ENCODE measurements around the gene OXT.
"Not testable (repeated sequence)": the region's sequence is repeated elsewhere in the genome, so short reads cannot be mapped to it uniquely, and the experiment has no call there.

Gene OXT

DNA sequence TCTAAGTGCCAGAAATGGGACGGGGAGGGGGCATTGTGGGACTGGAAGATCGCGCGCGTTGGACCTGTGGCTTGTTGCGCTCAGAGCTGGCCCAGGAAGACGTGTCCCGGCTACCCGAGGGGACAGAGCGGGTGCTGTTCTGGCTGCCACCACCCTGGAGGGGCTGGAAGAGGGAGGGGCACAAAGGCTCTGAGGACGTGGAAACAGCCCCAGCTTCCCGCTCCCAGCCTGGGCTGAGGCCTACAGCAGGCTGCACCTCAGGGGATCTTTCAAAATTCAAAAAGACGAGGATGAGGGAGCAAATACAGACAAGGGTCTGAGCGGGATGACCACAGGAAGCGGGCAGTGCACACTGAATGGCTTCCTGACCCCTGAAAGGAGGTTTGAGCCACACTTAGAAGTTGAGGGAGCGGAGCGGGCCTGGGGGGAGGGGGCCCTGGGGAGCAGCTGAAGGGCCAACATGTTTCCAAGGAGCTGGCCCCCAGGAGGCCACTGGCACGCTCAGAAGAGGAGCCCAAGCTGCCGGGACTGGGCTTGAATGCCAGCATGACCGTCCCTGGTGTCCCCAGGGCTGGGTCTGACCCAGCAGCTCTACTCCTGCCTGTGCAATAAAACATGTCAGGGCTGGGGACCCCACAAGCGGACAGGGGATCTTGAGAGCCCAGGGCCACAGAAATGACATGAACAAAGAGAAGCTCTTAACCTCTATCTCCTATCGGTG lies 1.3 kb downstream of the OXT start:
- no peak overlapping the region for H3K4me3 ChIP-seq (ENCODE audit: low read depth, low read length)
- TF ChIP-seq, protein P1, sequence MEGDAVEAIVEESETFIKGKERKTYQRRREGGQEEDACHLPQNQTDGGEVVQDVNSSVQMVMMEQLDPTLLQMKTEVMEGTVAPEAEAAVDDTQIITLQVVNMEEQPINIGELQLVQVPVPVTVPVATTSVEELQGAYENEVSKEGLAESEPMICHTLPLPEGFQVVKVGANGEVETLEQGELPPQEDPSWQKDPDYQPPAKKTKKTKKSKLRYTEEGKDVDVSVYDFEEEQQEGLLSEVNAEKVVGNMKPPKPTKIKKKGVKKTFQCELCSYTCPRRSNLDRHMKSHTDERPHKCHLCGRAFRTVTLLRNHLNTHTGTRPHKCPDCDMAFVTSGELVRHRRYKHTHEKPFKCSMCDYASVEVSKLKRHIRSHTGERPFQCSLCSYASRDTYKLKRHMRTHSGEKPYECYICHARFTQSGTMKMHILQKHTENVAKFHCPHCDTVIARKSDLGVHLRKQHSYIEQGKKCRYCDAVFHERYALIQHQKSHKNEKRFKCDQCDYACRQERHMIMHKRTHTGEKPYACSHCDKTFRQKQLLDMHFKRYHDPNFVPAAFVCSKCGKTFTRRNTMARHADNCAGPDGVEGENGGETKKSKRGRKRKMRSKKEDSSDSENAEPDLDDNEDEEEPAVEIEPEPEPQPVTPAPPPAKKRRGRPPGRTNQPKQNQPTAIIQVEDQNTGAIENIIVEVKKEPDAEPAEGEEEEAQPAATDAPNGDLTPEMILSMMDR (IDR thresholded peaks at IDR 0.05; ENCODE audit: low read depth, low read length): no peak

DNA sequence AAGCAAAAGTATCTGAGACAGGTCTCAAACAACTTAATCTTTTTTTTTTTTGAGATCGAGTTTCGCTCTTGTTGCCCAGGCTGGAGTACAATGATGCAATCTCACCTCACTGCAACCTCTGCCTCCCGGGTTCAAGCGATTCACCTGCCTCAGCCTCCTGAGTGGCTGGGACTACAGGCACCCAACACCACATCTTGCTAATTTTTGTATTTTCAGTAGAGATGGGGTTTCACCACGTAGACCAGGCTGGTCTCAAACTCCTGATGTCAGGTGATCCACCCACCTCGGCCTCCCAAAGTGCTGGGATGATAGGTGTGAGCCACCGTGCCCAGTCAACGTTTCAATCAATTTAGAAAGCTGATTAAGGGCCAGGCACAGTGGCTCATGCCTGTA lies 1.8 kb downstream of the OXT start:
- H3K4me3 ChIP-seq (ENCODE audit: low read depth, low read length): not testable (repeated sequence)

DNA sequence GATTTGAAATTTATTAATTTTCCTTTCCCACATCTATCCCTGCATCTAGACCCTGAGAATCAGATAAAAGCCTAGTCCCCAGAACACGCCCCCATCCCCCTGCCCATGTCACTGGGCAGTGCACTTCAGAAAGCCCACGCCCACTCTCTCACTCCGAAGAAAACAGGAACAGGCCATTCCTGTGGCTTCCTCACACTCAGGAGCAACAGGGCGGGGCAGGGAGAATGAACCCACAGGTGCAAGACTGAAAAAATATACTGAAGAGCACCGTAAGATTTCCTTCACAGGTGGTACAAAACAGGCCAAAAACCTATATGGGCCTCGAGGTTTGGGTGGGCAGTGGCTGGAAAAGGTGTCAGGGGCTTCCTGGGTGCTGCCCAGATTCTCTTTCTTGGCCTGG lies 3.4 kb downstream of the OXT start:
- H3K4me3 ChIP-seq (ENCODE audit: low read depth, low read length): no peak overlapping the region
- TF ChIP-seq, protein P1 (IDR thresholded peaks at IDR 0.05; ENCODE audit: low read depth, low read length): no peak

DNA sequence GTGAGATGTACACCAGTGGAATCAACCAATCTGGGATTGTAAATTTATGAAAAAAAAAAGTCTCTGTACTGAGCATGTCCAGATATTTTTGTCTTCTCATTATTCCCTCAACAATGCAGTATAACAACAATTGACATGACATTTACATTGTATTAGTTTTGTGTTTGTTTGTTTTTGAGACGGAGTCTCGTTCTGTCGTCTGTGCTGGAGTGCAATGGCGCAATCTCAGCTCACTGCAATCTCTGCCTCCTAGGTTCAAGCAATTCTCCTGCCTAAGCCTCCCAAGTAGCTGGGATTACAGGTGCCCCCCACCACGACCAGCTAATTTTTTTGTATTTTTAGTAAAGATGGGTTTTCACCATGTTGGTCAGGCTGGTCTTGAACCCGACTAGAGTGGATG lies 3.9 kb downstream of the OXT start:
- not testable (repeated sequence) for H3K4me3 ChIP-seq (ENCODE audit: low read depth, low read length)

DNA sequence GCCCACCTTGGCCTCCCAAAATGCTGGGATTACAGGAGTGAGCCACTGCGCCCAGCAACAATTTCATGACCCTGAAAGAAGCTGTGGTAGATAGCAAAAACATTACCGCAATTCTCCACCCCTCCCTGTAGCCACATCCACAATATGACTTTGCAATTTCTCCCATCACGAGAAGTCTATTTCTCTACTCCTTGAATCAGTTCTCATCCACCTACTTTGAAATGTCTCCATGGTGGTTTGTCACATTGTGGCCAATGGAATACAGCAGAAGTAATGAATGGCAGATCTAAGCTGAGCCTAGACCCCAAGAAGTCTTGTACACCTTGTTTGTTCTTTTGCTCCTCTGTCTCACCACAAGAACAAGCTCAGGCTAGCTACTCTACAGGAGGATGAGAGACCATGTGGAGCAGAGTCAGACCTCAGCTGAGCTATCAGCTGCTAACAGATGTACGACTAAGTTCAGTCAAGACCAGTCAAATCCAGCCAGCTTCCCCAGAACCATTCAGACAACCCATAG lies 6.3 kb downstream of the OXT start:
- no peak overlapping the region for H3K4me3 ChIP-seq (ENCODE audit: low read depth, low read length)
- TF ChIP-seq, protein P1 (IDR thresholded peaks at IDR 0.05; ENCODE audit: low read depth, low read length): no peak

DNA sequence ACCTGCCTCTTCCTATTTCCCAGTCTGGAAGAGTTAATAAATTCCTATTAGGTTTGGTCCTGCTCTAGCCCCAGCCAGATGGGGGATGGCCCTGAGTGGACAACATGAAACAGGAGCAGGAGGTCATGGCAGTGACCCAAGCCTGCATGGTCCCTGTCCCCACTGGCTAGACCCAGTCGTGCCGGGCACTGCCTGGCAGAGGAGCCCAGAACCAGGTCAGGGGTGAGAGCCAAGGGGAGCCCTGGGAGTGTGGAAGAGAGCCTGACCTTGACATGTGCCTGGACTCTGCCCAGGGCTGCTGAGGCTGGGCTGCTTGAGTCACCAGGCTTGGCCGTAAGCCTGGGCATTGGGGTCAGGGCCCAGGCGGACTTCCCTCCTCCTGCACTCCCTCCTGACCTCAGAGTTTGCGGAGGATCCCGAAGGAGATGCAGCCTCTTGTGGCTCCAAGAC lies 9.5 kb downstream of the OXT start:
- no peak overlapping the region for H3K4me3 ChIP-seq (ENCODE audit: low read depth, low read length)
- TF ChIP-seq, protein P1 (IDR thresholded peaks at IDR 0.05; ENCODE audit: low read depth, low read length): no peak

DNA sequence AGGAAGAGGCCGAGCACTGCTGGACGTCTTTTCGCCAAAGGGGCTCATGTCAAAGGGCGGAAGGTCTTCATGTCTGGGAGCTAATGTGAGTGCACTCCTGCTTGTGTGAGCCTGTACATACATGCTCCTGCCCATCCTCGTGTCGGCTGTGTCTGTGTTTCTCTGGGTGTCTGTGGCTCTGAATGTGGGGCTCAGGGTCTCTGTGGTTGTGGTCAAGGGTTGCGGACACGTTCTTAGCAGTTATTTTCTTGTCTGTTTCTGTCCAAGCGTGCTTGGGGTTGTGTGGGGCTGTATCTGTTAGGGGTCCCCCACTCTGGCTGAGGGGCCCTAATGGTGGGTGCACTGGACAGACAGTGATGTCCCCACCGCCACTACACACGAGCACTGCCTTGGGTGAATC lies 10.2 kb downstream of the OXT start:
- H3K4me3 ChIP-seq (ENCODE audit: low read depth, low read length): no peak overlapping the region
- TF ChIP-seq, protein P1 (IDR thresholded peaks at IDR 0.05; ENCODE audit: low read depth, low read length): no peak

DNA sequence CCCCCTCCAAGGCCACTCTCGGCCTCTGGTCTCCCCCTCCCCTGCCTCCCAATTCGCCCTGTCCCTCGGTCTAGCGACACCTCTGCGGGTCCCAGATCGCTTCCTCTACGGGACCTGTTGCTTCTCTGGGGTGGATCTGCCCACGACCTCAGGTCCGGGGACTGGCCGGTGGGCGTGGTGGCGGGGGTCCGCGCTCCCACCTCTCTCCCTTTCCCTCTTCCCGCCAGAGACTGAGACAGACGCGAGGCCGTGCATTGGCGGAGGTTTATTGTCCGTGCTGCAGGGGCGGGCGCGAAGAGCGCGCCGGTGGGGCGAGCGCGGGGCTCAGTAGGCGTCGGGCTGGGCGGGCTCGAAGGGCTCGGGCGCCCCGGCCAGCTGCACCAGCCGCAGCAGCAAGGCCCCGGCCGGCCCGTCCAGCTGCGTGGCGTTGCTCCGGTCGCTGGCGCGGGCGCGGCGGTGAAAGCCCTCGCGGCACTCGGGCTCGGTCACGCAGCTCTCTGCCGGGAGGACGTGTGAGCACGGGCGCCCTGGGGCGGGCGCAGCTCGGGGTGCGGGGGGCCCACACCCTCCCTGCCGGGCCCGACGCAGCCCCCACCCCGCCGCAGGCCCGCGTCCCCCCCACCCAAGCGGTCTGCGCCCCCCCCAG lies 11.0 kb downstream of the OXT start:
- TF ChIP-seq, protein P1 (IDR thresholded peaks at IDR 0.05; ENCODE audit: low read depth, low read length): no peak
- H3K4me3 ChIP-seq (ENCODE audit: low read depth, low read length): no peak overlapping the region

Measured in WI38 (cell line).